LNCaP clone FGC (cell line): ENCODE data around the gene CCNYL1.

Source experiments
- DNase-seq: peaks from one replicate; pipeline ENCODE4 v3.0.0-alpha.2; 2011; ENCODE audit warnings: low read depth
- H3K4me3 ChIP-seq: 2 replicates; pipeline ENCODE4 v1.5.1; 2011; ENCODE audit warnings: mild to moderate bottlenecking, low read depth, low read length, control low read depth
- CTCF ChIP-seq: IDR thresholded peaks from 2 replicates; pipeline ENCODE4 v1.5.1; 2012; ENCODE audit warnings: mild to moderate bottlenecking; ENCODE audit not compliant: control insufficient read depth, insufficient read depth; ENCODE audit errors: extremely low read depth

Gene CCNYL1

DNA sequence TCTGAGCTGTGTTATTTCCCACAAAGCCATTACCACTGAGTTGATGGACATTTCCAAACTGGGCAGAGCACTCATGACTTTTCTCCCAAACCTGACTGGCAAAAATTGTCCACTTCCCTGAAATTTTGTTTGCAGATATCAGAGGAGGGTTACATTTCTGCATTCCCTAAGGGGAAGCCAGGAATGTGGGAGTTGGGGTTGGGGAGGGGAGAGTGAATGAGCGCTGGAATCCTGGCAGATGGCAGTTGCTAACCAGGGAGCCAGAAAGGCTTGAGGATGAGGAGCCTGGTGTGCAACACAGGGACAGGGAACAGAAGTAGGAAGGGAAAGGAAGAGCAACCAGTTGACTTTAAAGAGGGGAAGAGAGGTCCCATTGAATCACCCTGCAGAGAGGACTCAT, 14.0 kb upstream of the CCNYL1 start:
- DNase-seq: no peak
- no peak overlapping the region for H3K4me3 ChIP-seq
- no peak for TF ChIP-seq CTCF

DNA sequence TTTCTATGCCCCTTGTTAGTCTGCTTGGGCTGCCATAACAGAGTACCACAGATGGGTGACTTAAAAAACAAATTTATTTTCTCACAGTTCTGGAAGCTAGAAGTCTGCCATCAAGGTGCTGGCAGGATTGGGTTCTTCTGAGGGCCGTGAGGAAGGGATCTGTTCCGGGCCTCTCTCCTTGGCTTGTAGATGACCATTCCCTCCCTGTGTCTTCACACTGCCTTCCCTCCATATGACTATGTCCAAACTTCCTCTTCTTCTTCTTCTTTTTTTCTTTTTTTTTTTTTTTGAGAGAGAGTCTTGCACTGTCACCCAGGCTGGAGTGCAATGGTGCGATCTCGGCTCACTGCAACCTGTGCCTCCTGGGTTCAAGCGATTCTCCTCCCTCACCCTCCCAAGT, 13.1 kb upstream of the CCNYL1 start:
- H3K4me3 ChIP-seq: no peak overlapping the region
- DNase-seq: no peak
- TF ChIP-seq CTCF: no peak

GRCh38 chr2:207704078-207704477, 7.4 kb upstream of the CCNYL1 start:
- DNase-seq: no peak
- TF ChIP-seq CTCF: no peak
- H3K4me3 ChIP-seq: no peak overlapping the region

GRCh38 chr2:207704671-207705070, 6.8 kb upstream of the CCNYL1 start:
- H3K4me3 ChIP-seq: no peak overlapping the region
- TF ChIP-seq CTCF: no peak
- no peak for DNase-seq

DNA sequence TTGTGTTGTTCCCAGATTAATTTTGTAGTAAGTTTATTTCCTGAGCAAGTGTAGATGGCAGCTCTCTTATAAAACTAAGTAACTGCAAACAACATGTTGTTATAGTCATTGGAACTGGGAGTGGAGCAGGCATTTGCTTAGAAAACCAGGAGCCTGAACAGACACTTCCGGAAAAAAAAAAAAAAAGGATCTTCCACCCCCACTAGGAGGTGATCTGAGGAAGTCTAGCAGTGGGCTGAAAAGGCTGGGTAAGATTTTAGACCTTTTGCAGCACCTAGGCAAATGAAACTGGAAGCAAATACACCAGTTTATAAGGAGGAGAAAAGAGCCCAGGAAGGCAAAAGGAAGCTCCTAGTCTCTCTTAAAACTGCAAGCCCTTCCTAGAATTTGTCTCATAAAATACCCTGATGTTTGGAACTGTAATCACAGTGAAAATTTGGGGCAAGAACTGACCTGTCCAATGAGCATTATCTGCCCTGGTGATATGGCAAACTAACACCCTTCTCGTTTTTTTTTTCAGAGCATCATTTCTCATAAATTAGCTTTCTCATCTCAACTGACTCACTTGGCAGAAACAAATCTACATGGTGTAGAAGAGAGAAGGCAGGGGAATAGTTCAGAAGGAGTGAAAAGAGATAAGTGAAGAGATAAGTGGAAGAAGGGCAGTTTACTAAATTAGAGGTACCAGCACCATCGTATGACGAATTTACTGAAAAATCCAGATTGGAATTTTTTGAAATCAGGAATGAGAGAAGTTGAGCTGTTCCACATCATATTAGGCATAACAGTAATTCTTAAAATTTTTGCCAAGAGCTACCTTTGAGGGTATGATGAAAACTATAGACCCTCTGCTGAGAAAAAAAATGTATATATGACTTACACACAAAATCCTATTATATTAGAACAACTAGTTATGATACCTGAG, 4.2 kb upstream of the CCNYL1 start:
- no peak for TF ChIP-seq CTCF
- H3K4me3 ChIP-seq: no peak overlapping the region
- DNase-seq: no peak

DNA sequence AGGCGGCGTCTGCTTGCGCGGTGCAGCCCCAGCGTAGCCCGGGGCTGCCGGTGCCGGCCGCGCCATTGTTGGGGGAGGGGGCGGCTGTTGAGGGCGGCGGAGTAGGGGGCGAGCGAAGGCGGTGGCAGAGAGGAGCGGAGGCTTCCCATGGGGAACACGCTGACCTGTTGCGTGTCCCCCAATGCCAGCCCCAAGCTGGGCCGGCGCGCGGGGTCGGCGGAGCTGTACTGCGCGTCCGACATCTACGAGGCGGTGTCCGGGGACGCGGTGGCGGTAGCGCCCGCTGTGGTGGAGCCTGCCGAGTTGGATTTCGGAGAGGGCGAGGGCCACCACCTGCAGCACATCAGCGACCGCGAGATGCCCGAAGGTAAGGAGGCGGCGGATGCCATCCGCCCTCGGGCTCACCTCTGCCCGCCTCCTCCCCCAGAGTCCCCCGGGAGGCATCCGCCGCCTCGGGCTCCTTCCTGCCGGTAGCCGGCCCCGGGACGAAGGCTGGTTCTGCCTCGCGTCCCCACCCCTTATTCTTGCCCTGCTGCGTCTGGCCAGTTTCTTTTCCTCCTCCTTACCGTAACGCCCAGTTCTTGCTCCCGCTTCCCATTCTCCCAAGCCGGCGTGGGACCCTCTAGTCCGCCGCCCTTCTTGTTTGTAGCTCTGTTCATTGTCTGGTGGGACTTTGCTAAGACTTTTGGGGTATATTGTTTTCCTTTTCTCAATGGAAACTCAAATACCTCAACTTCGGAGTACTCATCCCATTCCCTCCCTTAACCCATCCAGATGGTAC, 500 bp downstream of the CCNYL1 start:
- TF ChIP-seq CTCF: no peak
- peak overlapping the region; percentile 78 for H3K4me3 ChIP-seq
- no peak for DNase-seq
